ENCODE data around the gene SMIM15.

The SMIM15 gene

DNA sequence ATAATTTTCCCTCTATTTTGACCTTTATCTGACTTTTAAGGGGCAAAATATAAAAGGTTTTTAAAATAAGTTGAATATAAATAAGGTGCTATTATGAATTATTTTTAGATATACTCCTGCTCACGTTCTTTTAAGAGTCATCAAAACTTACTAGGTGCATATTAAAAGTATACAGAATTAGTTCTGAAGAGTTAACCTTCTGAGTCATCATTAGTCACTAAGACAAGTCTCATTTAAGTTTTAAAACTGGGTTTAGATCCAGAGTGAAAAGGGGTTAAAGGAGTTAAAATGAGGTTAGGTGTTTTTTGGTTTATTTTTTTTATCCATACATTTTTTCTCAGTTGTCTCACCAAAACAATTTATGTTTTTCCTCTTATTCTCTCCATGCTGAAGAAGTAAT lies 41.7 kb downstream of the SMIM15 start:
- H3K4me3 ChIP-seq (ENCODE audit: low read length) = no peak overlapping the region
- peak; percentile 29 for DNase-seq (ENCODE audit: low read depth)
- TF ChIP-seq, protein P1, sequence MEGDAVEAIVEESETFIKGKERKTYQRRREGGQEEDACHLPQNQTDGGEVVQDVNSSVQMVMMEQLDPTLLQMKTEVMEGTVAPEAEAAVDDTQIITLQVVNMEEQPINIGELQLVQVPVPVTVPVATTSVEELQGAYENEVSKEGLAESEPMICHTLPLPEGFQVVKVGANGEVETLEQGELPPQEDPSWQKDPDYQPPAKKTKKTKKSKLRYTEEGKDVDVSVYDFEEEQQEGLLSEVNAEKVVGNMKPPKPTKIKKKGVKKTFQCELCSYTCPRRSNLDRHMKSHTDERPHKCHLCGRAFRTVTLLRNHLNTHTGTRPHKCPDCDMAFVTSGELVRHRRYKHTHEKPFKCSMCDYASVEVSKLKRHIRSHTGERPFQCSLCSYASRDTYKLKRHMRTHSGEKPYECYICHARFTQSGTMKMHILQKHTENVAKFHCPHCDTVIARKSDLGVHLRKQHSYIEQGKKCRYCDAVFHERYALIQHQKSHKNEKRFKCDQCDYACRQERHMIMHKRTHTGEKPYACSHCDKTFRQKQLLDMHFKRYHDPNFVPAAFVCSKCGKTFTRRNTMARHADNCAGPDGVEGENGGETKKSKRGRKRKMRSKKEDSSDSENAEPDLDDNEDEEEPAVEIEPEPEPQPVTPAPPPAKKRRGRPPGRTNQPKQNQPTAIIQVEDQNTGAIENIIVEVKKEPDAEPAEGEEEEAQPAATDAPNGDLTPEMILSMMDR (IDR thresholded peaks at IDR 0.05; ENCODE audit: insufficient read depth, low read depth, low read length, missing control alignments) = no peak

DNA sequence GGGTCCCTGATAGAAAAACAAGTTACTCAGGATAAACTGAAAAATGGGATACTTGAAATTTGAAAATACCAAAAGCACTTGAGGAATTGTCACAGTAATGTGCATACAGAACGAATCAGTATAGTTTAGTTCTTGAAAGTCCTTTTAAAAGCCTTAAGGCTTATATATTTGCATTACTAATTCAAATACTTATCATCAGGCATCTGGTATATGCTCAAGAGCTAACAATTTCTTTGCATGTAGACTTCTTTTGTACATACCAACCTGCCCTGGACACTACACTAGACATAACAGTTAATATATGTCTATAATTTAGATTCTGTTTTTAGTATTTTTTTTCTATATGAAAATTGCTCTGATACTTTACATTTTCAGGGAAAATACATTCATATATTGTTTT lies 43.2 kb downstream of the SMIM15 start:
- TF ChIP-seq, protein P1 (IDR thresholded peaks at IDR 0.05; ENCODE audit: insufficient read depth, low read depth, low read length, missing control alignments) = no peak
- DNase-seq (ENCODE audit: low read depth) = no peak
- no peak overlapping the region for H3K4me3 ChIP-seq (ENCODE audit: low read length)

DNA sequence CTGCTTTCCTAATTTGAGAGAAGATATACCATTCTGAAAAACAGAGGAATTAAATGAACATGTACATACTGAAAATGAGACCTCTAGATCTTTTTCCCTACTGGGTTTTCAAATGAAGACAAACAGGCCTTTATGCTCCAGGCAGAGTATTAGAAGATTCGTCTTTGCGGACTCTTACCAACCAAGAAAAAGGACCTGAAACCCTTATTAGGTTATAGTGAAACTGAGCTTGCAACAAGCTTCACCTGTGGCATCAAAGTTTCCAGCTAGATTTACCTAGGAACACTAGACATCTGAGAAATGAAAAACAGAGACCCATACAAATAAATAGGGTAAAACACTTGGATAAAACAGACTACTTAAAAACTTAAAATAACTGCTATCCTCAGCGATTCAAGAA lies 46.3 kb downstream of the SMIM15 start:
- TF ChIP-seq, protein P1 (IDR thresholded peaks at IDR 0.05; ENCODE audit: insufficient read depth, low read depth, low read length, missing control alignments) = no peak
- no peak for DNase-seq (ENCODE audit: low read depth)
- H3K4me3 ChIP-seq (ENCODE audit: low read length) = no peak overlapping the region

DNA sequence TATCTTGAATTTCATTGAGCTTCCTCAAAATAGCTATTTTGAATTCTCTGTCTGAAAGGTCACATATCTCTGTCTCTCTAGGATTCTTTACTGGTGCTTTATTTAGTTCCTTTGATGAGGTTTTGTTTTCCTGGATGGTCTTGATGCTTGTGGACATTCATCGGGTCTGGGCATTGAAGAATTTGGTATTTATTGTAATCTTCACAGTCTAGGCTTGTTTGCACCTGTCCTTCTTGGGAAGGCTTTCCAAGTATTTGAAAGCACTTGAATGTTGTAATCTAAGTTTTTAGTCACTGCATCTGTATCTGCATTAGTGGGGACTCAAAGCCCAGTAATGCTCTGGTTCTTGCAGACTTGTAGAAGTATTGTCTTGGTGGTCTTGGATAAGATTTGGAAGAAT lies 47.8 kb downstream of the SMIM15 start:
- peak; percentile 14 for DNase-seq (ENCODE audit: low read depth)
- TF ChIP-seq, protein P1 (IDR thresholded peaks at IDR 0.05; ENCODE audit: insufficient read depth, low read depth, low read length, missing control alignments) = no peak

More for the DNA sequence above, 47.8 kb downstream of the SMIM15 start:
- no peak overlapping the region for H3K4me3 ChIP-seq (ENCODE audit: low read length)
